HG02798 (cell line): ENCODE measurements around the gene CNPY4.
A peak's percentile ranks its signal among the peaks of the same experiment; 100 is the strongest.

Experiments
- ATAC-seq: cut with Tn5 transposase; IDR thresholded peaks from one replicate; pipeline ENCODE4 v1.9.1; 2021; ENCODE audit warnings: mild to moderate bottlenecking; ENCODE audit not compliant: unreplicated experiment, poor library complexity

CNPY4 gene

DNA sequence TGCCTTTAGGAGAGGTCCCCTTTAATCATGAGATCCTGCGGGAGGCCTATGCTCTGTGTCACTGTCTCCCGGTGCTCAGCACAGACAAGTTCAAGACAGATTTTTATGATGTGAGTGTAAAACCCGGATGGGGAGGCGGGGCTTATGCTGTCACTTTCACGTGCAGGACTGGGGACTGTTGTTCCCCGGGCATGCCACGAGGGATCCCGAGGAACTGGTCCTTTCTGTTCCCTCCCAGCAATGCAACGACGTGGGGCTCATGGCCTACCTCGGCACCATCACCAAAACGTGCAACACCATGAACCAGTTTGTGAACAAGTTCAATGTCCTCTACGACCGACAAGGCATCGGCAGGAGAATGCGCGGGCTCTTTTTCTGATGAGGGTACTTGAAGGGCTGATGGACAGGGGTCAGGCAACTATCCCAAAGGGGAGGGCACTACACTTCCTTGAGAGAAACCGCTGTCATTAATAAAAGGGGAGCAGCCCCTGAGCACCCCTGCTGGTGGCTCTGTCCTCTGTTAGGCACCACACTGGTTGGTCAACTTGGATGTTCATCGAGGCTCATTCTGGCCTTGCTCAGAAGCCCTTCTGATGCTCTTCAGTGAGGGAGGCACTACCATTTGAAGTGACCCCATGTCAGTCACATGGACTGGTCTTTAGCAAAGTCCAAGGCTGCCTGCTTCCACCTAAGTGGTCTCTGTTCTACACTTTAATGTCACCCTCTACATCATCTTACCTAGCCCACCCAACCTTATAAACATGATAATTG is 27.8 kb upstream of the CNPY4 start:
- ATAC-seq, result no peak

DNA sequence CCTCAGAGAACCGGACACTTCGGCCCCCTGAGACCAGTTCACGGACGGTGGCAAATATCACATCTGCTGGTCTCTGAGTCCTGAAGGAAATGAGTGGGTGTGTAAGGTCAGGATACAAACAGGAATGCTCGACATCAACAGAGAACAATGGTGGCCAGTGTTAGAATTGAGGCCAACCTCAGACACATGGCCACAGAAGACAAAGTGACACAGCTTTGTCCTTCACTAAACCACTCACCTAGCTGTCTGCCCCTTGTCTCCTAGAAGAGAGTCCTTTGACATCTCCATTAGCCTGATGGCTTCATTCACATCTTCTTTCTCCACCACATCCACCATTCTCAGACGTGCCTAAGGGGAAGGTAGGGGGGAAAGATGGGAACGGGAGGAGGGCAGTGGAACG is 26.4 kb upstream of the CNPY4 start:
- ATAC-seq, result no peak

DNA sequence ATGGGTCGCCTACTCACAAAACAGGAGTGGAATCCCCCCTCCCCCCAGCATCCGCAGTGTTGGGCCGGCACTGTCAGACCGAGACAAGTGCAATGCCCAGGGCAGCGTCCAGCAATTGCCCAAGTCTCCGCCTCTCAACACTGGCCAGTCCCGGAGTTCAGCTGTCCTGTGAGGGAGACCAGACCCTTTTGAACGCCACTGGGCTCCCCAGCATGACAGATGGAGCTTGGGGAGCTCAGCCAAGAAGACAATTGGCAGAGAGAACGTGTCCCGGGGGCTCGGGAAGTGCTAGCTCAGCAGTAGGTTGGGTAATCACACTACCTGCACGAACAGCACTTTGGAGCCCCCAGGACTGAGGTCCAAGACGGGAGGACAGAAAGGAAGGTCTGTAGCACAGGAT is 25.9 kb upstream of the CNPY4 start:
- no peak for ATAC-seq

DNA sequence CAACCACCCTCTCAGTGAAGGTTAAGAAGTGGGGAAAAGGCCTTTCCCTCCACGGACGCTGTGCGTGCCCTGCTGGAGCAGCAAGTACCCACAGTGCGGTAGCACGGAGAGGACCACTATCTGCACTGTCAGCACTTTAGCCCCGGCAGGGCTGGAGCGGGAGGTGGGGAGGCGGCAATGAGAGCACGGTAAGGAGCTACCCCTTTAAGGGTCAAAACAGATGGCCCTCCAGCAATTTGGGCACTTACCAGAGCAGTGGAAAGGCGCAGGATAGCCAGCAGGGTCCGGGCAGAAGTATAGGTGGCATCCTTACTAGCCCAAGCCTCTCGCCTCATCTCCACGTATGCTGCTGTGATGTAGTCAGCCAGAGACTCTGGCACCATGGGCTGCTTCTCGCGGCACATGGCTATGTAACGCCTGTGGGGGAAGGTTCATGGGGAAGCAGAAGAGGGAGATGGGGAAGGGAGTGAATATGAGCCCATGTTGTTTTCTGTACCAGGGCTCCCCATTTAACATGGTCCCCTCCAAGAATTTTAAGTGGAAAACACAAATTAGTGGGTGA is 25.4 kb upstream of the CNPY4 start:
- ATAC-seq, result no peak

DNA sequence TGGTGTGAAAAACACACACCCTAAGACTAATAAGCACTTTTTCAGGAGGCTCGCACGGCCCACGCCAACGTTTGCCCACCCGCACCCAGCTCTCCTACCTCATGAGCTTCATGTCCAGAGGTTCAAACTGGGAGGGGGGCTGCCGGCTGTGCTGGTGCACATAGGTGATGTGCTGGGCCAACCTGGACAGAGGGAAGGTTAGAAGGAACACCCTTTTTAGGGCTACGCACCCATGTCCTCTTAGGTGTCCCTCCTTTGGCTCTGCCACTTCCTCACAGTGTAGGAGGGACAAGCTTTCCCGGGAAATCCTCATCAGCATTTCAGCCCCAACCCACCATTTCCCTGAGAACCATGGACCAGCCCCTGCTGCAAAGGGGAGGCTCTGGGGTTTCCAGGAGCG is 24.1 kb upstream of the CNPY4 start:
- no peak for ATAC-seq

DNA sequence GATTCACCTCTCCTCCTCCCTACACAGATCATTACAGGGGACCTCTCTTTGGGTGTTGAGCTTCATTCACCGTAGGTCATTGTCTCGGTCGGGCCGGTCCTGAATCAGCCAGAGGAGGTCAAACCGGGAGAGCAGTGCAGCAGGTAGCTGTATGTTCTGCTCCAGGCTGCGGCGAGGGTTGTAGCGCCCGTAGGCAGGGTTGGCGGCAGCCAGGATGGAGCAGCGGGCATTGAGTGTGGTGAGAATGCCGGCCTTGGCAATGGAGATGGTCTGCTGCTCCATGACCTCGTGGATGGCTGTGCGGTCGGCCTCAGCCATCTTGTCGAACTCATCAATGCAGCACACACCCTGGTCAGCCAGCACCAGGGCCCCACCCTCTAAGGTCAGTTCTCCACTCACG is 23.7 kb upstream of the CNPY4 start:
- ATAC-seq, result no peak

DNA sequence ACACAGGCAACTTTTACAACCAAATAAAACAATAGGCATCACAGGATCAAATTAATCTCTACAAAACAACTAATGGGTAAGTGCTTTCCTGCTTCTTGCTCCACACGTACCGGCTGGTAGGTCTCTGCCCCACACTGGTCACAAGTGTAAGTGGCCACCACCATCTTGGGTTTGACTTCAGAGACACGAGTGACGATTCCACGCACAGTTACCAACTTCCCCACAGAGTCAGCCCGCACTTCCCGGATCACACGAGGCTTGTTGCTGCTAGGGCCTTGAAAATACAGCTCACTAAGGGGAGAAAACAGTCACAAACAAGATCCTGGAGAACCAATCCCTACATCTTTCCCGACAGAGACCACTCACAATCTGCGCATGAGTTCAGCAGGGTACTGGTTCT is 20.5 kb upstream of the CNPY4 start:
- no peak for ATAC-seq

DNA sequence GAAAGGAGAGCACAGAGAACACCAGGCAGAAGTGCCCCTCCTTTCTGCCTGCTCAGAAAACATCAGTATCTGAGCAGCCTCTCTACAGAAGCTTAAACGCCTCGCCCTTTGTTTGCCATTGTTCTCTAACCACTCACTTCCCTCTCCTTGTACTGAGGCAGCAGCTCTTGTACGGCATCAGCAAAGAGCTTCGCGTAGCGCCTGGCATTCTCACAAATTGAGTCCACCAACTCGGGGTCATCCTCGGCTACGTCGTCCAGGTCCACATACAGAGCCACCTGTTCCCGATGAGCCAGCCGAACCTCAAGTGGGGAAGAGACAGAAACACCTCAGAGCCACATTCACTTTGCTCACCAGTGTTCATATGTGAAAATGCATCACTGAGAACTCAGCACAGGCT is 20.0 kb upstream of the CNPY4 start:
- no peak for ATAC-seq

DNA sequence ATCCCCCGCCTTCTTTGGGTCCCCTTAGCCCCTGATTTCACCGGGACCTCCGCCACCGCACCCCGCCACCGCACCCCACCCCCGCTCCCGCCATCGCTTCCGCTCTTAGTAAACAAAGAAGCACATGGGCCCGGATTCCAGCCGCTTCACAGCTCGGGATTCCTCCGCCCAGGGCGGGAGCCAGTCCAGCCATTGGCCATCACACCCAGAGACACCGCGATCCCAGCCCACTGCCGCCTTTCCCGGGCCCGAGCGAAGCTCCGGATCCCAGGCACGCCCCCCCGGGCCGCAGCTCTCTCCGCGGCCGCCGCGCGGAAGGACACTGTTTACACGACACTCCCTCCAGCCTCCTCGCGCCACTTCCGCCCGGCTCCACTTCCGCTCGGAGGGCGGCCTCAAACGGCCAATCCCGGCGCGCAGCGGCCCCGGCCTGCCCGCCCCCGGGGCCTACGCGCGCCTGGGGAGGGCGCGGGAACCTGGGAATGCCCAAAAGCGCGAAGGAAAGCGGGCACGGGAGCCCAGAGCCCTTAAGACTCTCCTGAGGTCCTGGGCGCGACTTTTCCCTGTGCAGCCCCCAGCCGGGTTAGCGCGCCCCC is 18.9 kb upstream of the CNPY4 start:
- ATAC-seq, result peak; percentile 76

DNA sequence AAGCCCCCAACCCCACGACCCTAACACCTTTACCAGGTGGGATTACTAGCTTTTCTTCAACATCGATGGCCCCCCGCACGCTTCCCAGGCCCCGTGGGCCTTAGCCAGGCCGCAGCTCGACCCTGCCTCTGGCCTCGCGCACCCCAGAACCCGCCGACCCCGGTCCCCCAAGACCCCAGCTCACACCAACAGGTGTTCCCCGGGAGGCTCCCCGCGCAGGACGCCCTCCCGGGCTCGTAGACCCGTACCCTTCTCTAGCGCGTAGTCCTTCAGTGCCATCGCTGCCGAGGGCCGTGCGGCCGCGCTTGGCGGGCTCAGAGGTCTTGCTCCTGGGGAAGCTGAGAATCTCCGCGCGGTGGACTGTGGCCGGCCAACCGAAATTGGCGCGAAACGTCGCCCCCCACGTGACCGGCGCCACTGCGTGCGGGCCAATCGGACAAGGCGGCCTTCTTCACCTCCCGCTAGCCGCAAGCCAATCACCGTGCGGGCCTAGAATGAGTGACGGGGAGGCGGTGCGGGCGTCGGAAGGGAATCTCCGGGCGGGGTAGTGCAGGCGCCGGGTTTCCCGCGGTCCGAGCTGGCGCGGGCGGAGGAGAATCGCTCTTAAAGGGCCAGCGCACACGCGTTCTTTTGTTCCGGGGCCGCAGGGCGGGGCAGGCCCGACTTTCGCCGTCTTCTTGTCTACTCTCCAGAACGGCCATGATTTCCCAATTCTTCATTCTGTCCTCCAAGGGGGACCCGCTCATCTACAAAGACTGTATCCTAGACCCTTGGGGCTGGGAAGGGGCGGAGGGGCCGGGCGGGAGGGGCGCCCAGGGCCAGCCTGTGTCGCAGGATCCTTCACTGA is 18.2 kb upstream of the CNPY4 start, which contains the start of the genes AP4M1 and MCM7:
TSS of gene AP4M1 (plus strand) at position 628 of the 847 bp plus-strand sequence. CDS start at position 700, 72 bp downstream.
TSS of gene MCM7 (minus strand) at position 382 of the 847 bp plus-strand sequence. CDS start at position 279, 103 bp downstream.
- ATAC-seq, result peak; percentile 86

DNA sequence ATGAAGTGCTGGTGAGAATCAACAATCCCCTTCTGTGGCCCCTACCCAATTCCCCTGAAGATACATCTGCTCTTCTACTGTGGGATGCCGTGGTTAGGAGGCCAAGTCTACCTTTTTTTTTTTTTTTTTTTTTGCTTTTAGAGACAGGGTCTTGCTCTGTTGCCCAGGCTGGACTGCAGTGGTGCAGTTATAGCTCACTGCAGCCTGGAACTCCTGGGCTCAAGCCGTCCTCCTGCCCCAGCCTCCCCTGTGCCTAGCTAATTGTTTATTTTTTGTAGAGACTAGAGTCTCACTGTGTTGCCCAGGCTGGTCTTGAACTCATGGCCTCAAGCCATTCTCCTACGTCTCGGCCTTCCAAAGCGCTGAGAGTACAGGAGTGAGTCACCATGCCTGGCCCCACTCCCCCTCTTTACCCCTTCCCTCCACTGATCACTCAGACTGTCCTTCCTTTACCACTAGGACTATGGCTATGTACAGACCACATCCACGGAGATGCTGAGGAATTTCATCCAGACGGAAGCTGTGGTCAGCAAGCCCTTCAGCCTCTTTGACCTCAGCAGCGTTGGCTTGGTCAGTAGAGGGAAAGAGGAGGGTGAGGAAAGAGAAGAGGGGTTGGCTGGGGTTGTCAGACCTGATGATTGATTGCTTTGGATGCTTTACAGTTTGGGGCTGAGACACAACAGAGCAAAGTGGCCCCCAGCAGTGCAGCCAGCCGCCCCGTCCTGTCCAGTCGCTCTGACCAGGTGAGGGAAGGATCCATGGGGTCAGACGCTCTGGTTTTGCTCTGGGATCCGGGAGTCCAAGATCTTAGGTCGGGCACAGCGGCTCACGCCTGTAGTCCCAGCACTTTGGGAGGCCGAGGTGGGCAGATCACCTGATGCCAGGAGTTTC is 16.2 kb upstream of the CNPY4 start:
- ATAC-seq, result no peak

DNA sequence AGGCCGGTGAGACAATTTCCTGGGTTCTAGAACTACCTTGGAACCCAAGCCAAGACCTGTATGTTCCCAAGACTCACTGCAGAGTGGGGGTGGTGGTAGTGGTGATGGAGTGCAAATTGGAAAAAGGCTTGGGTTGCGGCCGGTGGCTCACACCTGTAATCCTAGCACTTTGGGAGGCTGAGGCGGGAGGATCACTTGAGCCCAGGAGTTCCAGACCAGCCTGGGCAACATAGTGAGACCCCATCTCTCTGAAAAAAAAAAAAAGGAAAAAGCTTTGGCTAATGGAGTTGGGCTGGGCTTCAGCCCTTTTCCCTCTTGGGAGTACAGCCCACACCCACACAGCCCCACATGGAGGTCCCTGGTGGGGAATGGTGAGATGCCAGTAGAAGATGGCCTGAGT is 13.9 kb upstream of the CNPY4 start:
- ATAC-seq, result no peak

DNA sequence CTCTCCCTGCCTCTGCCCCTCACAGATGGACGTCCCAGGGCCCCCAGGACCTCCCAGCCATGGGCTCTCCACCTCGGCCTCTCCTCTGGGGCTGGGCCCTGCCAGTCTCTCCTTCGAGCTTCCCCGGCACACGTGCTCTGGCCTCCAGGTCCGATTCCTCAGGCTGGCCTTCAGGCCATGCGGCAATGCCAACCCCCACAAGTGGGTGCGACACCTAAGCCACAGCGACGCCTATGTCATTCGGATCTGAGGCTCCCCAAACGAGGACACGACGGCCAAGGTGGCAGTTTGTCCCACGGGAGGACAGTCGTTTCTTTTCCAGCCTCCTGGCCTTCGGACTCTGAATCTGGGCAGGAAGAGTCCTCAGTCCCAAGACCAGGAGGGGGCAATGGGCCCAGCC is 12.8 kb upstream of the CNPY4 start:
- no peak for ATAC-seq

DNA sequence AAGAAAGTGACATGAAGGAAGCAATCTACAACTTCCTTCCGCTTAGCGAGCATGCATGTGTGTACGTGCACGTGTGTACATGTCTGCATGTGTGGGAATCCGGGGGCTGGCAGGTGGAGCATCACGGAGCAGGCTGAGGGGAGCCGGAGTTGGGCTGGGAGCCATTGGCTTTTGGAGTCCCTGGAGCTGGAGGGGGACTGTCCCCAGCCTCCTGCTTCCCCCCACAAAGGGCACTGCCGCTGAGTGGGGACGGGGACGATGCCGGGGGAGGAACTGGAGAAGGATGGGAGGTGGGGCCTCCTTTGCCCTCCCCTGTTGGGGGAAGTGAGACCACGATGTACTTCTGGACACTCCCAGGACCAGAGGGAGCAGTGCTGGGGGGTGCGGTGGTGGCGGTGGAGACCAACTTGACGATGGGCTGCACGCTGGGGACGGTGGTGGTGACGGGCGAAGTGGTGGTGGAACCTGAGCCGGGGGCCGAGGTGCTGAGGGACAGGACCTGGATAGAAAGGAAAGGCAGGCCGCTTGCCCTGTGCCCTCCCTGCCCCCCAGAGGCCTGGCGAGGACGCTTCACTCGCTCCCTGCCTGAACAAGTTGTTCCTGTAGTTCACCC is 12.2 kb upstream of the CNPY4 start:
- no peak for ATAC-seq

DNA sequence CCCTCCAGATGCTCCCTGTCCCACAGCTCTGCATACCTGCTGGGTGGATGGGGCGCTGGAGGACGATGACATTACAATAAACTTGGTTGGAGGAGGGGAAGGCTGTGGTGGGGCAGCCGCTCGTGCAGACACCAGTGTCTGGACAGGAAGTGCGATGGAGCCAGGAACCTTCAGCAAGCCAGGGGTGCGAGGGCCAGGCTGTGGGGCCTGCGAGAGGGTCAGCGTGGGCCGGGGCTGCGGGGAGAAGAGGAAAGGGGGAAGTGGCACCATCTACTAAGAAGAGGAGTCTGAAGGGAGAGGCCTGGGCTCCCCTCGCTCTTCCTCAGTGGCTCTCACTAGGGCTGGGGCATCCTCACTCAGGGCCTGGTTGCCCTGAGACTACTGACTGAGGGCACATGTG is 11.5 kb upstream of the CNPY4 start:
- ATAC-seq, result no peak

DNA sequence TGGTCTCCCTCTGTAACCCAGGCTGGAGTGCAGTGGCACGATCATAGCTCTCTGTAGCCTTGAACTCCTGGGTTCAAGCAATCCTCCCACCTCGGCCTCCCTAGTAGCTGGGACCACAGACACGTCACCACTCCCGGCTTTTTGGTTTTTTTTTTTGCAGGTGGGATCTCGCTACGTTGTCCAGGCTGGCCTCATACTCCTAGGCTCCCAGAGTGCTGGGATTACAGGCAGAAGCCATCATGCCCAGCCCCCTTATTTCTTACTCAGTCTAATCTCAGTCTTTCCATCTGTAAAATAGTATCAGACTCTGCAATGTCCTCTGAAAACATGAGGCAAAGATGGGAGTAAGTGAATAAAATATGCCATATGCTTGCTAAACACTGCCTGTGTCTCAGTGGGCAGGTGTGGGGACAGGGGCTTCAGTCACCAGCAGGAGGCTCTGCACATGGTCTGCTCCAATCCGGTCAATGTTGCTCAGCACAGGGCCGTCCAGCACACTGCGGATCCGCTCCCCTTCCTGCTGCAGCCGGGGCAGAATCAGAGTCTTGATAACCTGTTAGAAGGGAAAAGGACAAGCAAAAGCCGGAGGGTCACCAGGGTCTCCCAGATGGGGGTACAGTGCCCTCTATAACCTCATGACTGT is 9.8 kb upstream of the CNPY4 start:
- no peak for ATAC-seq

DNA sequence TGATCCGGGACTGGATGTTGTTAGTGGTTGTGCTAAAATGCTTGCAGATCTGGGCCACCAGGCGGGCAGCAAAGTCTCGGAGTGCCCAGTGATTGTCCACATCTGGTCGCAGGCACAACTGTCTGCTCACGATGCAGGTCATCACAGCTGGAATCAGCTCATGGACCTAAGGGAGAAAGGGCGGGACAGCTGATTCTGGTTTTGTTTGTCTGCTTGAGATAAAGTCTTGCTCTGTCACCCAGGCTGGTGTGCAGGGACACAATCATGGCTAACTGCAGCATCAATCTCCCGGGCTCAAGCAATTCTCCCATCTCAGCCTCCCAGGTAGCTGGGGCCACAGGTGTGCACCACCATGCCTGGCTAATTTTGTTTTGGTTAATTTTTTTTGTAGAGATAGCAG is 8.3 kb upstream of the CNPY4 start:
- no peak for ATAC-seq

DNA sequence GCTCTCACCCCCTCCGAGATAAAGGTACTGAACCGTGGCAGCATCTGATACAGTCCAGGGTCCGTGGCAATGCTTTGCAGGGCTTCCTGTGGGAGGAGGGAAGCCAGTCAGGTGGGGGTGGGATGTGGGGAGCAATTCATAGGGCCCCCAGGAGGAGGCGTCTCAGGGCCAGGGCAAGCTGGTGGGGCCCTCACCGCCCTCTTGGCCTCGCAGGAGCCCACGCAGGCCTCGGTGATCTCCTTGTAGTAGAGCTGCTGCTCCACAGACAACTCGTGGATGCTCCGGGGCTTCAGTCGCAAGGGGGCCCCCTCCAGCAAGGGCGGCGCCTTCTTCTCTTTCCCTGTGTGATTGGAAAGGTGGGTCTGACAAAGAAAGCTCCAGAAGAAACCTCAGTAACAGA is 7.5 kb upstream of the CNPY4 start:
- ATAC-seq, result no peak

DNA sequence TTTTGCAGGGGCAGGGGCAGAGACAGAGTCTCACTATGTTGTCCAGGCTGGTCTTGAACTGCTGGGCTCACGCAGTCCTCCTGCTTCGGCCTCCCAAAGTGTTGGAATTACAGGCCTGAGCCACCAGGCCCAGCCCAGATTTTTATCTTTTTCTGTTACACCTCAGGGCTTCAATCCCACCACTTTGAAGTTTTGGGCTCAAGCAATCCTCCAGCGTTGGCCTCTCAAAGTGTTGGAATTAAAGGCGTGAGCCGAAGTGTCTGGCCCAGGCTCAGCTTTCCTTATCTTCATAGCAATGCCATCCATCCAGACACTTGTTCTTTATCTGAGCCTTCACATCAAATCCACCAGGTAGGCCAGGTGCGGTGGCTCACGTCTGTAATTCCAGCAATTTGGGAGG is 4.4 kb upstream of the CNPY4 start:
- ATAC-seq, result no peak
